Smooth muscle cell (in vitro differentiated cells): ENCODE results near the gene TRPT1. TPM values are rescaled to one million over a fixed set of nuclear protein-coding genes. Genes with fewer than 3 reads are reported as not detected.

Experiments
- DNase-seq: peaks from one replicate; lab custom pipeline; 2025; ENCODE audit not compliant: unreplicated experiment; lab: John Stamatoyannopoulos, UW
- H2AFZ ChIP-seq: fragments of 200-600 bp; sonication (generic); 2 replicates; pipeline ENCODE4 v1.6.0; 2016; ENCODE audit warnings: antibody characterized with exemption, low read depth, mild to moderate bottlenecking
- H3F3A ChIP-seq: fragments of 200-600 bp; sonication (generic); 2 replicates; pipeline ENCODE4 v1.6.0; 2017; ENCODE audit warnings: antibody characterized with exemption, low read depth
- H3K27ac ChIP-seq: fragments of 200-600 bp; sonication (generic); 2 replicates; pipeline ENCODE4 v1.5.1; 2016; ENCODE audit warnings: low read depth, mild to moderate bottlenecking
- H3K27me3 ChIP-seq: fragments of 200-600 bp; sonication (generic); 2 replicates; pipeline ENCODE4 v1.6.1; 2016; ENCODE audit warnings: low read depth, mild to moderate bottlenecking
- H3K36me3 ChIP-seq: fragments of 200-600 bp; sonication (generic); 2 replicates; pipeline ENCODE4 v1.5.1; 2016; ENCODE audit warnings: low read depth
- H3K4me1 ChIP-seq: fragments of 200-600 bp; sonication (generic); 2 replicates; pipeline ENCODE4 v1.5.1; 2016; ENCODE audit warnings: low read depth
- H3K4me2 ChIP-seq: fragments of 200-600 bp; sonication (generic); 2 replicates; pipeline ENCODE4 v1.6.0; 2016; ENCODE audit warnings: mild to moderate bottlenecking
- H3K4me3 ChIP-seq: fragments of 200-600 bp; sonication (generic); 2 replicates; pipeline ENCODE4 v1.5.1; 2016; ENCODE audit warnings: mild to moderate bottlenecking
- H3K79me2 ChIP-seq: fragments of 200-600 bp; sonication (generic); 2 replicates; pipeline ENCODE4 v1.6.0; 2016; ENCODE audit warnings: low read depth, mild to moderate bottlenecking
- H3K9ac ChIP-seq: fragments of 200-600 bp; sonication (generic); 2 replicates; pipeline ENCODE4 v1.6.0; 2016; ENCODE audit warnings: low read depth
- H3K9me3 ChIP-seq: fragments of 200-600 bp; sonication (generic); replicated peaks from 2 replicates; pipeline ENCODE4 v1.5.1; 2016; ENCODE audit warnings: low read depth
- H4K20me1 ChIP-seq: fragments of 200-600 bp; sonication (generic); 2 replicates; pipeline ENCODE4 v1.6.0; 2016; ENCODE audit warnings: low read depth
- WGBS: methylation state at CpG from one replicate; pipeline ENCODE4 v1.1.7; 2016; ENCODE audit warnings: low lambda C conversion rate; 5-methylcytosine and 5-hydroxymethylcytosine counted together
- polyA plus RNA-seq: library from polyadenylated mRNA; unstranded; fragments of >200 nt; fragmentation: Nextera tagmentation; extraction: Ambion mirVana; gene quantifications from 2 replicates; pipeline ENCODE4 v1.2.1, GENCODE V29; 2016
- total RNA-seq: library from RNA; depleted of rRNA; stranded (reverse); fragments of >200 nt; gene quantifications from 2 replicates; pipeline ENCODE4 v1.2.3, GENCODE V29; 2014
- TF ChIP-seq, protein P1 (sequence below): fragments of 200-600 bp; sonication (generic); IDR thresholded peaks from 2 replicates; pipeline ENCODE4 v1.5.1; 2017; ENCODE audit warnings: borderline replicate concordance, mild to moderate bottlenecking, antibody characterized with exemption; ENCODE audit not compliant: insufficient read depth, poor library complexity, severe bottlenecking

Gene TRPT1
- total and polyA plus RNA-seq, 2 experiments from 2014 or later = 52.6 to 65.6 TPM

- H3K79me2 ChIP-seq = peaks cover 6% of the 10 kb centered on the region
- H3K4me2 ChIP-seq = peak within 1 kb of the TSS; percentile 93
- H3K4me1 ChIP-seq = peaks cover 9% of the 10 kb centered on the region
- H3K27me3 ChIP-seq = no peaks in the 10 kb centered on the region
- H4K20me1 ChIP-seq = peaks cover 4% of the 10 kb centered on the region
- peak; percentile 36 for DNase-seq
- WGBS = 7% methylated on average over 25 of the region's 62 CpGs
- no peak within 1 kb of the TSS for H2AFZ ChIP-seq
- peak within 1 kb of the TSS; percentile 50 for H3K9ac ChIP-seq
- H3K27ac ChIP-seq = no peak within 1 kb of the TSS
- H3K4me3 ChIP-seq = peak within 1 kb of the TSS; percentile 72
- no peaks in the 10 kb centered on the region for H3K9me3 ChIP-seq
- H3K36me3 ChIP-seq = no peaks in the 10 kb centered on the region
- TF ChIP-seq, protein P1, sequence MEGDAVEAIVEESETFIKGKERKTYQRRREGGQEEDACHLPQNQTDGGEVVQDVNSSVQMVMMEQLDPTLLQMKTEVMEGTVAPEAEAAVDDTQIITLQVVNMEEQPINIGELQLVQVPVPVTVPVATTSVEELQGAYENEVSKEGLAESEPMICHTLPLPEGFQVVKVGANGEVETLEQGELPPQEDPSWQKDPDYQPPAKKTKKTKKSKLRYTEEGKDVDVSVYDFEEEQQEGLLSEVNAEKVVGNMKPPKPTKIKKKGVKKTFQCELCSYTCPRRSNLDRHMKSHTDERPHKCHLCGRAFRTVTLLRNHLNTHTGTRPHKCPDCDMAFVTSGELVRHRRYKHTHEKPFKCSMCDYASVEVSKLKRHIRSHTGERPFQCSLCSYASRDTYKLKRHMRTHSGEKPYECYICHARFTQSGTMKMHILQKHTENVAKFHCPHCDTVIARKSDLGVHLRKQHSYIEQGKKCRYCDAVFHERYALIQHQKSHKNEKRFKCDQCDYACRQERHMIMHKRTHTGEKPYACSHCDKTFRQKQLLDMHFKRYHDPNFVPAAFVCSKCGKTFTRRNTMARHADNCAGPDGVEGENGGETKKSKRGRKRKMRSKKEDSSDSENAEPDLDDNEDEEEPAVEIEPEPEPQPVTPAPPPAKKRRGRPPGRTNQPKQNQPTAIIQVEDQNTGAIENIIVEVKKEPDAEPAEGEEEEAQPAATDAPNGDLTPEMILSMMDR = no peak
- peaks cover 10% of the 10 kb centered on the region for H3F3A ChIP-seq
These were observed 8.1 kb upstream of the TRPT1 start, which contains the start of gene VEGFB for GRCh38 chr11:64233913-64234586. TSS of gene VEGFB (plus strand) at chr11:64234584. CDS start at chr11:64234834, 250 bp downstream.

- H3K27me3 ChIP-seq = no peaks in the 10 kb centered on the region
- no peak overlapping the region for H3K4me3 ChIP-seq
- no peak overlapping the region for H2AFZ ChIP-seq
- no peak for DNase-seq
- 98% methylated on average over 8 of the region's 8 CpGs for WGBS
- H3F3A ChIP-seq = no peaks in the 10 kb centered on the region
- H3K79me2 ChIP-seq = peaks cover 6% of the 10 kb centered on the region
- H3K9ac ChIP-seq = no peak overlapping the region
- no peaks in the 10 kb centered on the region for H3K9me3 ChIP-seq
- no peak overlapping the region for H3K4me2 ChIP-seq
- TF ChIP-seq, protein P1 = no peak
- H3K27ac ChIP-seq = no peak overlapping the region
- H4K20me1 ChIP-seq = peaks cover 4% of the 10 kb centered on the region
- no peaks in the 10 kb centered on the region for H3K36me3 ChIP-seq
- peaks cover 9% of the 10 kb centered on the region for H3K4me1 ChIP-seq
These were observed 7.0 kb upstream of the TRPT1 start for GRCh38 chr11:64232967-64233315.

DNA sequence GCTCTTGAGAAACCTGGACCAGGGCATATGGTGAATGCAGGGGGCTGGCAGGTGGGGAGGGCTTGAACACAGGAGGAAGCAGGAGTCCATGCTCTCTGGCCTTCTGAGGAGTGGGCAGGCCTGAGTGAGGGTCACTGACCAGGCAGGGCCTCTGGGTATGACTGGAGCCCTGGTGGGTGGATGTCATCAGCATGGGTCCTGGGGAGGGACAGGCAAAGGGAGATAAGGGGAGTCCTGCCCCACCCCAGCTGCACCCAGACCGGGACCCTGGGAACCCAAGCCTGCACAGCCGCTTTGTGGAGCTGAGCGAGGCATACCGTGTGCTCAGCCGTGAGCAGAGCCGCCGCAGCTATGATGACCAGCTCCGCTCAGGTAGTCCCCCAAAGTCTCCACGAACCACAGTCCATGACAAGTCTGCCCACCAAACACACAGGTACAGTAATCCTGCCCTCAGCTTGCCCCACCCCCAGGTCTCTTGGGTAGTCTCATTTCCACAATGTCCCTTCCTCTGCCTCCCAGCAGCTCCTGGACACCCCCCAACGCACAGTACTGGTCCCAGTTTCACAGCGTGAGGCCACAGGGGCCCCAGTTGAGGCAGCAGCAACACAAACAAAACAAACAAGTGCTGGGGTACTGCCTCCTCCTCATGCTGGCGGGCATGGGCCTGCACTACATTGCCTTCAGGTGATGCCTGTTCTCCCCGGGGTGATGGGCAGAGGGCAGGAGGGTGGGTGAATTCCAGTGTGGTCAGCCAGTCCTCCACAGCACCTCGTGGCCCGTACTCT lies 6.4 kb upstream of the TRPT1 start:
- peaks cover 9% of the 10 kb centered on the region for H3K79me2 ChIP-seq
- peaks cover 10% of the 10 kb centered on the region for H3K4me1 ChIP-seq
- no peaks in the 10 kb centered on the region for H3K27me3 ChIP-seq
- H3K4me3 ChIP-seq = no peak overlapping the region
- H3K9ac ChIP-seq = no peak overlapping the region
- 92% methylated on average over 15 of the region's 15 CpGs for WGBS
- H3K4me2 ChIP-seq = no peak overlapping the region
- H3K36me3 ChIP-seq = no peaks in the 10 kb centered on the region
- H2AFZ ChIP-seq = no peak overlapping the region
- no peak overlapping the region for H3K27ac ChIP-seq
- TF ChIP-seq, protein P1 = no peak
- no peak for DNase-seq
- no peaks in the 10 kb centered on the region for H3F3A ChIP-seq
- H4K20me1 ChIP-seq = peaks cover 4% of the 10 kb centered on the region
- H3K9me3 ChIP-seq = no peaks in the 10 kb centered on the region
